WTC11 (cell line): ENCODE data around the gene IL11RA.

Experiments
- GABPB1 ChIP-seq: sonication (generic); formaldehyde crosslinking; IDR thresholded peaks from 2 replicates; pipeline ENCODE4 v1.8.1; 2023; ENCODE audit warnings: mild to moderate bottlenecking, missing genetic modification reagents
- TCF7 ChIP-seq: sonication (generic); formaldehyde crosslinking; IDR thresholded peaks from 2 replicates; pipeline ENCODE4 v1.8.0; 2022; ENCODE audit warnings: mild to moderate bottlenecking, low read depth, missing genetic modification reagents, moderate library complexity
- TF ChIP-seq, protein P1 (sequence below): sonication (generic); formaldehyde crosslinking; IDR thresholded peaks from 2 replicates; pipeline ENCODE4 v1.8.1; 2023; ENCODE audit warnings: mild to moderate bottlenecking, missing genetic modification reagents

DNA sequence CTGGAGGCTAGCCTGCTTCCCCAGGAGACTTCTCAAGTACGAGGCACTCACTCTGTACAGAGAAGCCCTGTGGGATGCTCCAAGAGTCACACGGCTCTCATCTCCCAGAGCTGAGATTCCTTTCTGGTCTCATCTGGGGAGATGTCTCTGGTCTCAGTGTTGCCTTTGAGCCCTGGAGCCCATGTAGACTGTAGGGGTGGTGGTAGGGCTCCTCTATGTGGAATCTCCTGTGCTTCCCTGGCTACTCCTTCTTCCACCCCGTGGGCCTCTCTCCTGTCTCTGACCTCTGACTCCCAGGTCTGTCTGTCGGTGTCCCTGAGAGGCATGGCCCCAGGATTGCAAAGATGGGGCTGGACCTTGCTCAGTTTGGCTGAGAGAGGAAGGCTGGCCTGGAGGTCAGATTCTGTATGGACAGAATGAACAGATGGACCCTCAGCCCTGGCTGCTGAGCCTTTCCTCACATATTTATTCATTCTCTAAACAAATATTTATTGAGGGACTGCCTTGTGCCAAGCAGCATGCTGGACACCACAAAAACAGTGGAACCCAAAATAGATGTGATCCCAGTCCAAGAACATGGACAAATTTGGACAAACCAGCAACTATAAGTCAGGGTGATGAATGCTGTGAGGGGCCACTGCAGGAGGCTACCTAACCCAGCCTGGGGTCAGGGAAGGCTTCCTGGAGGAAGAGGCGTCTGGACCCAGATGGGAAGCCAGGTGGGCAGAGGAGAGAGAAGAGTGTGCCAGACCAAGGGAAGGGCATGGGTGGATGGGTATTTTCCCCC lies 36.5 kb downstream of the IL11RA start:
- TF ChIP-seq, protein P1, sequence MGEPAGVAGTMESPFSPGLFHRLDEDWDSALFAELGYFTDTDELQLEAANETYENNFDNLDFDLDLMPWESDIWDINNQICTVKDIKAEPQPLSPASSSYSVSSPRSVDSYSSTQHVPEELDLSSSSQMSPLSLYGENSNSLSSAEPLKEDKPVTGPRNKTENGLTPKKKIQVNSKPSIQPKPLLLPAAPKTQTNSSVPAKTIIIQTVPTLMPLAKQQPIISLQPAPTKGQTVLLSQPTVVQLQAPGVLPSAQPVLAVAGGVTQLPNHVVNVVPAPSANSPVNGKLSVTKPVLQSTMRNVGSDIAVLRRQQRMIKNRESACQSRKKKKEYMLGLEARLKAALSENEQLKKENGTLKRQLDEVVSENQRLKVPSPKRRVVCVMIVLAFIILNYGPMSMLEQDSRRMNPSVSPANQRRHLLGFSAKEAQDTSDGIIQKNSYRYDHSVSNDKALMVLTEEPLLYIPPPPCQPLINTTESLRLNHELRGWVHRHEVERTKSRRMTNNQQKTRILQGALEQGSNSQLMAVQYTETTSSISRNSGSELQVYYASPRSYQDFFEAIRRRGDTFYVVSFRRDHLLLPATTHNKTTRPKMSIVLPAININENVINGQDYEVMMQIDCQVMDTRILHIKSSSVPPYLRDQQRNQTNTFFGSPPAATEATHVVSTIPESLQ (CRISPR knock-in tag): no peak
- TF ChIP-seq GABPB1 (CRISPR knock-in tag) (0 out of 2 replicates have a peak, but pooled peaks have one; percentile 9), TCF7 (CRISPR knock-in tag) (no peak)
